HepG2 (cell line): ENCODE measurements around the gene DHX16. TPM values are rescaled to one million over a fixed set of nuclear protein-coding genes. Genes with fewer than 3 reads are reported as not detected.

ENCODE experiments used
- CBX2 ChIP-seq, 2 experiments: fragments of 200-600 bp in 1 of 2; sonication (generic); formaldehyde crosslinking in 1 of 2; IDR thresholded peaks; 2 replicates each; pipeline versions ENCODE4 v1.7.0 to v1.8.1; 2018 to 2022; ENCODE audit warnings: low read depth in 2 of 2, low read length in 1 of 2, mild to moderate bottlenecking in 1 of 2, missing genetic modification reagents in 1 of 2
- CREM ChIP-seq, 2 experiments: sonication (generic) in 1 of 2; formaldehyde crosslinking in 1 of 2; IDR thresholded peaks; 2 replicates each; pipeline versions ENCODE4 v1.4.0 to v1.6.1; 2016 to 2020; ENCODE audit warnings: antibody characterized with exemption in 1 of 2, mild to moderate bottlenecking in 1 of 2, missing genetic modification reagents in 1 of 2
- EEA1 ChIP-seq: sonication (generic); formaldehyde crosslinking; IDR thresholded peaks from 2 replicates; pipeline ENCODE4 v1.5.1; 2020; ENCODE audit warnings: mild to moderate bottlenecking, missing genetic modification reagents, borderline replicate concordance
- HOXA3 ChIP-seq: sonication (generic); formaldehyde crosslinking; IDR thresholded peaks from 2 replicates; pipeline ENCODE4 v1.5.0; 2020; ENCODE audit warnings: missing genetic modification reagents
- IKZF1 ChIP-seq: fragments of 450-650 bp; IDR thresholded peaks from 2 replicates; pipeline ENCODE4 v1.7.1; 2016
- MEIS1 ChIP-seq: sonication (generic); formaldehyde crosslinking; IDR thresholded peaks from 2 replicates; pipeline ENCODE4 v1.9.0; 2021; ENCODE audit warnings: mild to moderate bottlenecking, missing genetic modification reagents, moderate library complexity, borderline replicate concordance
- NFE2 ChIP-seq: sonication (generic); formaldehyde crosslinking; IDR thresholded peaks from 2 replicates; pipeline ENCODE4 v1.4.0; 2020; ENCODE audit warnings: missing genetic modification reagents
- RFXANK ChIP-seq: IDR thresholded peaks from 2 replicates; pipeline ENCODE4 v1.6.1; 2016
- THAP9 ChIP-seq: sonication (generic); formaldehyde crosslinking; IDR thresholded peaks from 2 replicates; pipeline ENCODE4; 2020; ENCODE audit warnings: missing genetic modification reagents, mild to moderate bottlenecking, borderline replicate concordance
- ZNF572 ChIP-seq: sonication (generic); formaldehyde crosslinking; IDR thresholded peaks from 2 replicates; pipeline ENCODE4 v1.5.1; 2020; ENCODE audit warnings: mild to moderate bottlenecking, missing genetic modification reagents
- ZNF781 ChIP-seq: sonication (generic); formaldehyde crosslinking; IDR thresholded peaks from 2 replicates; pipeline ENCODE4 v1.5.1; 2020; ENCODE audit warnings: borderline replicate concordance, mild to moderate bottlenecking, missing genetic modification reagents; ENCODE audit errors: not compliant biosample characterization
- polyA plus RNA-seq, 8 experiments: library from polyadenylated mRNA; depleted of rRNA in 3 of 8; stranded (reverse) in 7 of 8; unstranded in 1 of 8; fragments of >200 nt; fragmentation: Illumina TruSeq in 4 of 8; extraction: Trizol in 4 of 8; gene quantifications; 2 replicates each; pipeline versions ENCODE4 v1.2.1 to v1.2.3, GENCODE V29; 2011 to 2016; ENCODE audit warnings: low read depth in 4 of 8, missing spikeins in 1 of 8, mixed read lengths in 1 of 8; ENCODE audit not compliant: insufficient read depth in 1 of 8
- total RNA-seq, 5 experiments: library from RNA; depleted of rRNA; stranded (reverse); fragments of >200 nt; fragmentation: Illumina TruSeq; extraction: Trizol; gene quantifications; 2 replicates each; pipeline ENCODE4 v1.2.3, GENCODE V29; 2016; ENCODE audit warnings: low read depth in 1 of 5
- TF ChIP-seq, protein P1 (sequence below): sonication (generic); formaldehyde crosslinking; conservative IDR thresholded peaks from 2 replicates; pipeline ENCODE4 v1.5.0; 2020; ENCODE audit warnings: missing genetic modification reagents
- TF ChIP-seq, protein P2 (sequence below): sonication (generic); formaldehyde crosslinking; IDR thresholded peaks from 2 replicates; pipeline ENCODE4 v1.4.0; 2020; ENCODE audit warnings: low read depth, mild to moderate bottlenecking, missing genetic modification reagents
- TF ChIP-seq, protein P3 (sequence below): fragments of 450-650 bp; IDR thresholded peaks from 2 replicates; pipeline ENCODE4 v1.6.1; 2017
- TF ChIP-seq, protein P4 (sequence below): sonication (generic); formaldehyde crosslinking; IDR thresholded peaks from 2 replicates; pipeline ENCODE4 v1.5.1; 2020; ENCODE audit warnings: mild to moderate bottlenecking, missing genetic modification reagents, borderline replicate concordance

DHX16 gene
- total and polyA plus RNA-seq, 2 of the 13 experiments (the other 11 are each of a cell fraction or from before 2014, with no cell fraction given), result 57.0 to 58.5 TPM

GRCh38 chr6:30717129-30717844 lies 44.5 kb upstream of the DHX16 start, which contains the start of gene MDC1 (continued):
- TF ChIP-seq, protein P1, sequence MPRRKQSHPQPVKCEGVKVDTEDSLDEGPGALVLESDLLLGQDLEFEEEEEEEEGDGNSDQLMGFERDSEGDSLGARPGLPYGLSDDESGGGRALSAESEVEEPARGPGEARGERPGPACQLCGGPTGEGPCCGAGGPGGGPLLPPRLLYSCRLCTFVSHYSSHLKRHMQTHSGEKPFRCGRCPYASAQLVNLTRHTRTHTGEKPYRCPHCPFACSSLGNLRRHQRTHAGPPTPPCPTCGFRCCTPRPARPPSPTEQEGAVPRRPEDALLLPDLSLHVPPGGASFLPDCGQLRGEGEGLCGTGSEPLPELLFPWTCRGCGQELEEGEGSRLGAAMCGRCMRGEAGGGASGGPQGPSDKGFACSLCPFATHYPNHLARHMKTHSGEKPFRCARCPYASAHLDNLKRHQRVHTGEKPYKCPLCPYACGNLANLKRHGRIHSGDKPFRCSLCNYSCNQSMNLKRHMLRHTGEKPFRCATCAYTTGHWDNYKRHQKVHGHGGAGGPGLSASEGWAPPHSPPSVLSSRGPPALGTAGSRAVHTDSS (CRISPR knock-in tag), result no peak; the same call in 1 of the 2 replicates
- TF ChIP-seq NFE2 (CRISPR knock-in tag) (peak; percentile 69; the same call in 1 of the 2 replicates), ZNF572 (CRISPR knock-in tag) (no peak), THAP9 (CRISPR knock-in tag) (peak; percentile 92), HOXA3 (CRISPR knock-in tag) (peak; percentile 99), ZNF781 (CRISPR knock-in tag) (no peak), IKZF1 (no peak), CREM (IDR thresholded peaks at IDR 0.05) (peak; percentile 92), CREM (CRISPR knock-in tag; IDR thresholded peaks at IDR 0.05) (peak; percentile 56; the same call in 1 of the 2 replicates), MEIS1 (CRISPR knock-in tag) (peak; percentile 92), CBX2 (IDR thresholded peaks at IDR 0.05; ENCODE audit: low read depth, low read length) (no peak), CBX2 (CRISPR knock-in tag; IDR thresholded peaks at IDR 0.05; ENCODE audit: low read depth) (peak; percentile 82; the same call in 1 of the 2 replicates), EEA1 (CRISPR knock-in tag) (no peak; the same call in 1 of the 2 replicates), RFXANK (CRISPR knock-in tag) (peak; percentile 93; the same call in 1 of the 2 replicates)
- TF ChIP-seq, protein P2, sequence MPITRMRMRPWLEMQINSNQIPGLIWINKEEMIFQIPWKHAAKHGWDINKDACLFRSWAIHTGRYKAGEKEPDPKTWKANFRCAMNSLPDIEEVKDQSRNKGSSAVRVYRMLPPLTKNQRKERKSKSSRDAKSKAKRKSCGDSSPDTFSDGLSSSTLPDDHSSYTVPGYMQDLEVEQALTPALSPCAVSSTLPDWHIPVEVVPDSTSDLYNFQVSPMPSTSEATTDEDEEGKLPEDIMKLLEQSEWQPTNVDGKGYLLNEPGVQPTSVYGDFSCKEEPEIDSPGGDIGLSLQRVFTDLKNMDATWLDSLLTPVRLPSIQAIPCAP, result peak; percentile 14; the same call in 1 of the 2 replicates
- TF ChIP-seq, protein P3, sequence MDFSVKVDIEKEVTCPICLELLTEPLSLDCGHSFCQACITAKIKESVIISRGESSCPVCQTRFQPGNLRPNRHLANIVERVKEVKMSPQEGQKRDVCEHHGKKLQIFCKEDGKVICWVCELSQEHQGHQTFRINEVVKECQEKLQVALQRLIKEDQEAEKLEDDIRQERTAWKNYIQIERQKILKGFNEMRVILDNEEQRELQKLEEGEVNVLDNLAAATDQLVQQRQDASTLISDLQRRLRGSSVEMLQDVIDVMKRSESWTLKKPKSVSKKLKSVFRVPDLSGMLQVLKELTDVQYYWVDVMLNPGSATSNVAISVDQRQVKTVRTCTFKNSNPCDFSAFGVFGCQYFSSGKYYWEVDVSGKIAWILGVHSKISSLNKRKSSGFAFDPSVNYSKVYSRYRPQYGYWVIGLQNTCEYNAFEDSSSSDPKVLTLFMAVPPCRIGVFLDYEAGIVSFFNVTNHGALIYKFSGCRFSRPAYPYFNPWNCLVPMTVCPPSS, result no peak
- TF ChIP-seq, protein P4, sequence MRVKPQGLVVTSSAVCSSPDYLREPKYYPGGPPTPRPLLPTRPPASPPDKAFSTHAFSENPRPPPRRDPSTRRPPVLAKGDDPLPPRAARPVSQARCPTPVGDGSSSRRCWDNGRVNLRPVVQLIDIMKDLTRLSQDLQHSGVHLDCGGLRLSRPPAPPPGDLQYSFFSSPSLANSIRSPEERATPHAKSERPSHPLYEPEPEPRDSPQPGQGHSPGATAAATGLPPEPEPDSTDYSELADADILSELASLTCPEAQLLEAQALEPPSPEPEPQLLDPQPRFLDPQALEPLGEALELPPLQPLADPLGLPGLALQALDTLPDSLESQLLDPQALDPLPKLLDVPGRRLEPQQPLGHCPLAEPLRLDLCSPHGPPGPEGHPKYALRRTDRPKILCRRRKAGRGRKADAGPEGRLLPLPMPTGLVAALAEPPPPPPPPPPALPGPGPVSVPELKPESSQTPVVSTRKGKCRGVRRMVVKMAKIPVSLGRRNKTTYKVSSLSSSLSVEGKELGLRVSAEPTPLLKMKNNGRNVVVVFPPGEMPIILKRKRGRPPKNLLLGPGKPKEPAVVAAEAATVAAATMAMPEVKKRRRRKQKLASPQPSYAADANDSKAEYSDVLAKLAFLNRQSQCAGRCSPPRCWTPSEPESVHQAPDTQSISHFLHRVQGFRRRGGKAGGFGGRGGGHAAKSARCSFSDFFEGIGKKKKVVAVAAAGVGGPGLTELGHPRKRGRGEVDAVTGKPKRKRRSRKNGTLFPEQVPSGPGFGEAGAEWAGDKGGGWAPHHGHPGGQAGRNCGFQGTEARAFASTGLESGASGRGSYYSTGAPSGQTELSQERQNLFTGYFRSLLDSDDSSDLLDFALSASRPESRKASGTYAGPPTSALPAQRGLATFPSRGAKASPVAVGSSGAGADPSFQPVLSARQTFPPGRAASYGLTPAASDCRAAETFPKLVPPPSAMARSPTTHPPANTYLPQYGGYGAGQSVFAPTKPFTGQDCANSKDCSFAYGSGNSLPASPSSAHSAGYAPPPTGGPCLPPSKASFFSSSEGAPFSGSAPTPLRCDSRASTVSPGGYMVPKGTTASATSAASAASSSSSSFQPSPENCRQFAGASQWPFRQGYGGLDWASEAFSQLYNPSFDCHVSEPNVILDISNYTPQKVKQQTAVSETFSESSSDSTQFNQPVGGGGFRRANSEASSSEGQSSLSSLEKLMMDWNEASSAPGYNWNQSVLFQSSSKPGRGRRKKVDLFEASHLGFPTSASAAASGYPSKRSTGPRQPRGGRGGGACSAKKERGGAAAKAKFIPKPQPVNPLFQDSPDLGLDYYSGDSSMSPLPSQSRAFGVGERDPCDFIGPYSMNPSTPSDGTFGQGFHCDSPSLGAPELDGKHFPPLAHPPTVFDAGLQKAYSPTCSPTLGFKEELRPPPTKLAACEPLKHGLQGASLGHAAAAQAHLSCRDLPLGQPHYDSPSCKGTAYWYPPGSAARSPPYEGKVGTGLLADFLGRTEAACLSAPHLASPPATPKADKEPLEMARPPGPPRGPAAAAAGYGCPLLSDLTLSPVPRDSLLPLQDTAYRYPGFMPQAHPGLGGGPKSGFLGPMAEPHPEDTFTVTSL, result no peak
